Measurements from ENCODE around the gene PPEF2. TPM values are rescaled to one million over a fixed set of nuclear protein-coding genes. Genes with fewer than 3 reads are reported as not detected.
"Not testable (repeated sequence)": the region's sequence is repeated elsewhere in the genome, so short reads cannot be mapped to it uniquely, and the experiment has no call there.

The PPEF2 gene
- total and polyA plus RNA-seq, 7 experiments from 2014 or later: 0.07 to 1.5 (median 0.17) TPM; not detected in 2

GRCh38 chr4:75935628-75936027 lies 33.4 kb upstream of the PPEF2 start:
- H3K27me3 Mint-ChIP-seq: no peaks in the 10 kb centered on the region
- no peak for ATAC-seq
- peaks cover 15 to 38% (median 22%) of the 10 kb centered on the region in 7 donors for H3K4me1 Mint-ChIP-seq
- POLR2A ChIA-PET: interaction anchor here (1.2 to 1.3 kb wide), 2 partner anchors 14 to 212 kb away, joined by 3 read pairs; partner anchors contain the start of gene USO1
- H3K9me3 Mint-ChIP-seq: no peaks in the 10 kb centered on the region
- H3K9me3 ChIP-seq (ENCODE audit: control insufficient read depth in 2 of 3, low read length in 3 of 3): no peaks in the 10 kb centered on the region
- CTCF ChIA-PET: interaction anchor here (0.6 kb wide), 1 partner anchor 208 kb away, joined by 3 read pairs; no protein-coding TSS in a partner anchor
- peaks cover 4 to 43% (median 10%) of the 10 kb centered on the region in 3 experiments for H3K36me3 ChIP-seq (ENCODE audit: control insufficient read depth in 2 of 3, insufficient read depth in 3 of 3, low read length in 3 of 3)
- no peak overlapping the region for H3K27ac Mint-ChIP-seq
- no peak overlapping the region for H3K27ac ChIP-seq (ENCODE audit: low read depth, low read length)
- H3K36me3 Mint-ChIP-seq: peaks cover 9 to 22% (median 19%) of the 10 kb centered on the region in 5 donors
- no peak for DNase-seq
- intact Hi-C loops (cut with micrococcal nuclease): no loop called here
- peaks cover 8 to 9% of the 10 kb centered on the region in 2 donors for H3K4me1 ChIP-seq (ENCODE audit: control insufficient read depth in 2 of 2, insufficient read depth in 2 of 2, low read length in 2 of 2)
- no peak overlapping the region for H3K4me3 ChIP-seq (ENCODE audit: low read length)
- no peak overlapping the region for H3K4me3 Mint-ChIP-seq
- H3K27me3 ChIP-seq (ENCODE audit: control insufficient read depth in 2 of 2, insufficient read depth in 2 of 2, low read length in 2 of 2): no peaks in the 10 kb centered on the region

- peaks cover 0 to 12% (median 5%) of the 10 kb centered on the region in 7 donors for H3K4me1 Mint-ChIP-seq
- Histone ChIP-seq H3K4me3 (ENCODE audit: low read length) (no peak overlapping the region), H3K4me1 (ENCODE audit: control insufficient read depth in 2 of 2, insufficient read depth in 2 of 2, low read length in 2 of 2) (no peaks in the 10 kb centered on the region), H3K27ac (ENCODE audit: low read depth, low read length) (no peak overlapping the region), H3K36me3 (ENCODE audit: control insufficient read depth in 2 of 3, insufficient read depth in 3 of 3, low read length in 3 of 3) (peaks cover 10 to 37% (median 20%) of the 10 kb centered on the region in 3 experiments), H3K9me3 (ENCODE audit: control insufficient read depth in 2 of 3, low read length in 3 of 3) (no peaks in the 10 kb centered on the region), H3K27me3 (ENCODE audit: control insufficient read depth in 2 of 2, insufficient read depth in 2 of 2, low read length in 2 of 2) (no peaks in the 10 kb centered on the region)
- ChIA-PET CTCF (interaction anchor here (0.5 to 1.1 kb wide), 2 partner anchors 137 to 247 kb away, joined by 3 read pairs; no protein-coding TSS in a partner anchor), POLR2A (interaction anchor here (2.9 kb wide), 1 partner anchor 10 kb away, joined by 10 read pairs; the partner anchor contains the start of gene NAAA)
- no peak for ATAC-seq
- peaks cover 15 to 40% (median 26%) of the 10 kb centered on the region in 5 donors for H3K36me3 Mint-ChIP-seq
- H3K27me3 Mint-ChIP-seq: no peaks in the 10 kb centered on the region
- DNase-seq: no peak
- H3K9me3 Mint-ChIP-seq: no peaks in the 10 kb centered on the region
- intact Hi-C loops (cut with micrococcal nuclease): no loop called here
- peak overlapping the region in 1 of 9 donors; percentile 51 for H3K27ac Mint-ChIP-seq
- H3K4me3 Mint-ChIP-seq: no peak overlapping the region
Observed at GRCh38 chr4:75930152-75930551, 27.9 kb upstream of the PPEF2 start.

GRCh38 chr4:75924916-75925315 lies 22.7 kb upstream of the PPEF2 start:
- H3K36me3 ChIP-seq (ENCODE audit: control insufficient read depth in 2 of 3, insufficient read depth in 3 of 3, low read length in 3 of 3): peaks cover 5 to 70% (median 20%) of the 10 kb centered on the region in 3 experiments

GRCh38 chr4:75924309-75924827 lies 22.1 kb upstream of the PPEF2 start:
- DNase-seq: no peak

More at GRCh38 chr4:75924916-75925315, 22.7 kb upstream of the PPEF2 start:
- H3K27me3 ChIP-seq (ENCODE audit: control insufficient read depth in 2 of 2, insufficient read depth in 2 of 2, low read length in 2 of 2); ATAC-seq; H3K9me3 ChIP-seq (ENCODE audit: control insufficient read depth in 2 of 3, low read length in 3 of 3); H3K4me1 ChIP-seq (ENCODE audit: control insufficient read depth in 2 of 2, insufficient read depth in 2 of 2, low read length in 2 of 2); H3K27me3 Mint-ChIP-seq; H3K9me3 Mint-ChIP-seq; intact Hi-C loops (cut with micrococcal nuclease); H3K27ac ChIP-seq (ENCODE audit: low read depth, low read length); POLR2A ChIA-PET; DNase-seq; H3K4me3 ChIP-seq (ENCODE audit: low read length); H3K4me3 Mint-ChIP-seq; H3K4me1 Mint-ChIP-seq: not testable (repeated sequence)
- Mint-ChIP-seq H3K27ac (peak overlapping the region in 1 of 9 donors; percentile 33), H3K36me3 (peaks cover 20 to 57% (median 33%) of the 10 kb centered on the region in 5 donors)
- CTCF ChIA-PET: interaction anchor here (0.6 to 0.9 kb wide), 2 partner anchors 9 to 17 kb away, joined by 3 to 6 read pairs; no protein-coding TSS in a partner anchor

GRCh38 chr4:75922588-75922987 lies 20.3 kb upstream of the PPEF2 start:
- Mint-ChIP-seq H3K36me3 (peaks cover 18 to 45% (median 28%) of the 10 kb centered on the region in 5 donors), H3K27me3 (no peaks in the 10 kb centered on the region), H3K9me3 (no peaks in the 10 kb centered on the region), H3K4me3 (no peak overlapping the region), H3K27ac (peak overlapping the region in 1 of 9 donors; percentile 44), H3K4me1 (peaks cover 0 to 5% (median 0%) of the 10 kb centered on the region in 7 donors)
- Histone ChIP-seq H3K27ac (ENCODE audit: low read depth, low read length) (no peak overlapping the region), H3K9me3 (ENCODE audit: control insufficient read depth in 2 of 3, low read length in 3 of 3) (no peaks in the 10 kb centered on the region), H3K4me3 (ENCODE audit: low read length) (no peak overlapping the region), H3K4me1 (ENCODE audit: control insufficient read depth in 2 of 2, insufficient read depth in 2 of 2, low read length in 2 of 2) (no peaks in the 10 kb centered on the region), H3K36me3 (ENCODE audit: control insufficient read depth in 2 of 3, insufficient read depth in 3 of 3, low read length in 3 of 3) (peaks cover 5 to 74% (median 15%) of the 10 kb centered on the region in 3 experiments), H3K27me3 (ENCODE audit: control insufficient read depth in 2 of 2, insufficient read depth in 2 of 2, low read length in 2 of 2) (no peaks in the 10 kb centered on the region)
- intact Hi-C loops (cut with micrococcal nuclease): no loop called here
- DNase-seq (no peak), ATAC-seq (no peak)
- ChIA-PET POLR2A (no interaction called here), CTCF (no interaction called here)

More at GRCh38 chr4:75924309-75924827, 22.1 kb upstream of the PPEF2 start:
- ChIA-PET POLR2A (no interaction called here), CTCF (interaction anchor here (0.6 to 0.9 kb wide), 3 partner anchors 8 to 137 kb away, joined by 3 to 6 read pairs (median 3); no protein-coding TSS in a partner anchor)
- Mint-ChIP-seq H3K27me3 (no peaks in the 10 kb centered on the region), H3K4me1 (peaks cover 0 to 8% (median 5%) of the 10 kb centered on the region in 7 donors), H3K9me3 (no peaks in the 10 kb centered on the region), H3K36me3 (peaks cover 20 to 52% (median 33%) of the 10 kb centered on the region in 5 donors), H3K27ac (peak overlapping the region in 2 of 9 donors; percentile 12 to 75), H3K4me3 (no peak overlapping the region)
- H3K4me3 ChIP-seq (ENCODE audit: low read length): no peak overlapping the region
- H3K27ac ChIP-seq (ENCODE audit: low read depth, low read length): no peak overlapping the region
- H3K4me1 ChIP-seq (ENCODE audit: control insufficient read depth in 2 of 2, insufficient read depth in 2 of 2, low read length in 2 of 2): no peaks in the 10 kb centered on the region
- no peak for ATAC-seq
- H3K27me3 ChIP-seq (ENCODE audit: control insufficient read depth in 2 of 2, insufficient read depth in 2 of 2, low read length in 2 of 2): no peaks in the 10 kb centered on the region
- H3K9me3 ChIP-seq (ENCODE audit: control insufficient read depth in 2 of 3, low read length in 3 of 3): no peaks in the 10 kb centered on the region
- intact Hi-C loops (cut with micrococcal nuclease): no loop called here
- peaks cover 5 to 72% (median 20%) of the 10 kb centered on the region in 3 experiments for H3K36me3 ChIP-seq (ENCODE audit: control insufficient read depth in 2 of 3, insufficient read depth in 3 of 3, low read length in 3 of 3)

- CTCF ChIA-PET: no interaction called here
- ATAC-seq: no peak
Observed at GRCh38 chr4:75921910-75922309, 19.7 kb upstream of the PPEF2 start.

More at GRCh38 chr4:75921910-75922309, 19.7 kb upstream of the PPEF2 start:
- intact Hi-C loops (cut with micrococcal nuclease): no loop called here
- POLR2A ChIA-PET: interaction anchor here (0.7 kb wide), 1 partner anchor 29 kb away, joined by 3 read pairs; no protein-coding TSS in a partner anchor
- no peak overlapping the region for H3K4me3 ChIP-seq (ENCODE audit: low read length)
- Mint-ChIP-seq H3K4me1 (peaks cover 0 to 5% (median 0%) of the 10 kb centered on the region in 7 donors), H3K9me3 (no peaks in the 10 kb centered on the region), H3K27me3 (no peaks in the 10 kb centered on the region), H3K4me3 (no peak overlapping the region), H3K27ac (no peak overlapping the region), H3K36me3 (peaks cover 18 to 45% (median 28%) of the 10 kb centered on the region in 5 donors)
- H3K27me3 ChIP-seq (ENCODE audit: control insufficient read depth in 2 of 2, insufficient read depth in 2 of 2, low read length in 2 of 2): no peaks in the 10 kb centered on the region
- H3K9me3 ChIP-seq (ENCODE audit: control insufficient read depth in 2 of 3, low read length in 3 of 3): no peaks in the 10 kb centered on the region
- H3K4me1 ChIP-seq (ENCODE audit: control insufficient read depth in 2 of 2, insufficient read depth in 2 of 2, low read length in 2 of 2): no peaks in the 10 kb centered on the region
- no peak for DNase-seq
- peaks cover 5 to 77% (median 15%) of the 10 kb centered on the region in 3 experiments for H3K36me3 ChIP-seq (ENCODE audit: control insufficient read depth in 2 of 3, insufficient read depth in 3 of 3, low read length in 3 of 3)
- no peak overlapping the region for H3K27ac ChIP-seq (ENCODE audit: low read depth, low read length)
